HG03558 (cell line): ENCODE results near the gene CAV2.

ENCODE experiments used
- ATAC-seq: cut with Tn5 transposase; IDR thresholded peaks from one replicate; pipeline ENCODE4 v1.9.1; 2021; ENCODE audit warnings: moderate number of reproducible peaks; ENCODE audit not compliant: unreplicated experiment; ENCODE audit errors: extremely low read depth

Gene CAV2

DNA sequence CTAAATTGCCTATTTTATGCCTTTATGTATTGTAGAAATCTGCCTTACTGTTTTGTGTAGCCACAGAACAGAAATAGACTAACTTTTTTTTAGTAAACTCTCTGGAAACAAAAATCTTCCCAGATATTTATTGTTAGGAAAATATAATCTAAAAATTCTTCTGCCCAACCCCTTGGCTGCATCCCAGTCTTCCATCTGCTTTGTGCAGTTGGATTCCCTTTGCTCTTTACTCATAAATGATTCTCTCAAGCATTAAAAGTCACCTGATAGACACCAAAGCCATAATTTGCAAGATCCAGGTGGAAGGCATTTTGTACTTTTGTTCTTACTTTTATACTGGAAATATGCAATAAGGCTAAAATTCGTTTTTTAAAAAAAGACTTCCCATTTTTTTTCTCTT lies 6.1 kb upstream of the CAV2 start:
- no peak for ATAC-seq

DNA sequence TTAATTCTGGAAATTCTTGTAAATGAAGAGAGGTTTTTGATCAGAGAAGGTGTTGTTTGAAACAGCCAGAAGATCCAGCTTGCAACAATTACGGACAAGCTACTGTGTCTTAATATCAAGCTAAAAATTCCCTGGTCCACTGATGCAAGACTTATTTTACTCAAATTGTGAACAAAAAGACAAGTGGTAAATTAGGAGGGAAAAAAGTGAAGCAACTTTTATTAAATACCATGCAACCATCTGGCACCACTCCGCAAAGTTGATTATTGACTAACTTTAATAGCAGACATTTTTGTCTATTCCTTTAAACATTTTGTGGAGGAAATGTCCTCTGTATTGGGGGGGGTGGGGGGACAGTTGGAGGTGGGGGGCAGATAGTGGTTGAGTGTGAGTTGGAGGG lies 5.1 kb upstream of the CAV2 start:
- ATAC-seq = no peak

DNA sequence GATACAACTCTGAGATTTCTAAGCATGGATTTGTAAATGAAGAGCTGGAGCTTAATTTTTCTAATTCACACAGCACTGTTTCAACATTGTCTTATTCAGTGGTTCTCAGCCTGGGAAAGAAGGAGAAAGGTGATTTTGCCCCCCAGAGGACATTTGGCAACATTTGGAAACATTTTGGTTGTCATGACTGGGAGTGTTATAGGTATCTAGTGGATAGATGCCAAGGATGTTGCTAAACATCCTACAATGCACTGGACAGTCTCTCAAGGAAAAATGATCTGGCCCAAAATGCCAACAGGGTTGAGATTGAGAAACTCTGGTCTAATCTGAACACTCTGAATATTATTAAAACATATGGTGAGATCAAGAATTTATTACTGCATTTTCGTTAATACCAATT lies 3.8 kb upstream of the CAV2 start:
- no peak for ATAC-seq

DNA sequence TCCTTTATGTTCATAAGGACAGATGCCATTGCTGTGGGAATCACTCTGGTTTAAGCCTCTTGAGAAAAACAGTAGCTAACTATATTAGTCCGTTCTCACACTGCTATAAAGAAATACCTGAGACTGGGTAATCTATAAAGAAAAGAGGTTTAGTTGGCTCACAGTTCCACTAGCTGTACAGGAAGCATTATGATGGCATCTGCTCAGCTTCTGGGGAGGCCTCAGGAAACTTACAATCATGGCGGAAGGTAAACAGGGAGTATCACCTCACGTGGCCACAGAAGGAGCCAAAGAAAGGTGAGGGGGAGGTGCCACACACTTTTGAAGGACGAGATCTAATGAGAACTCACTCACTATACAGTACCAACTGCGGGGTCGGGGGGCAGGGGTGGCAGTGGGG lies 2.9 kb upstream of the CAV2 start:
- no peak for ATAC-seq

DNA sequence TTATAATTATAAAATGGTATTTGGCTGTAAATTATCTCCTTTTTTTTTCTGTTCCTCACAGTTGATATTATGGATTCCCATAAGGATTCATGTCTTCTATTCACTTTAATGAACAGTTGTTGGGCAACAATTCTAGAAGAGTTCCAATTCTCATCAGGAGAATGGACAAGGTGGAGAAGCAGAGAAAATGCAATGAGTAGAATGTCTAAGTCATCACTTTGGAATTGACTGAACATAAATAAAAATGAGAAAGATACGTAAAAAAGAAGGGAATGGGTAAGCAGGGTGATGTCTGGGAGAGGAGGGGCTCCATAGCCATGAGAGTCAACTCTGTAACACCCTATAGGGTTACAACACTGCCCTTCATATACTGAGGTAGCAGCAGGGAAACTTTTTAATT lies 1.8 kb upstream of the CAV2 start:
- no peak for ATAC-seq

DNA sequence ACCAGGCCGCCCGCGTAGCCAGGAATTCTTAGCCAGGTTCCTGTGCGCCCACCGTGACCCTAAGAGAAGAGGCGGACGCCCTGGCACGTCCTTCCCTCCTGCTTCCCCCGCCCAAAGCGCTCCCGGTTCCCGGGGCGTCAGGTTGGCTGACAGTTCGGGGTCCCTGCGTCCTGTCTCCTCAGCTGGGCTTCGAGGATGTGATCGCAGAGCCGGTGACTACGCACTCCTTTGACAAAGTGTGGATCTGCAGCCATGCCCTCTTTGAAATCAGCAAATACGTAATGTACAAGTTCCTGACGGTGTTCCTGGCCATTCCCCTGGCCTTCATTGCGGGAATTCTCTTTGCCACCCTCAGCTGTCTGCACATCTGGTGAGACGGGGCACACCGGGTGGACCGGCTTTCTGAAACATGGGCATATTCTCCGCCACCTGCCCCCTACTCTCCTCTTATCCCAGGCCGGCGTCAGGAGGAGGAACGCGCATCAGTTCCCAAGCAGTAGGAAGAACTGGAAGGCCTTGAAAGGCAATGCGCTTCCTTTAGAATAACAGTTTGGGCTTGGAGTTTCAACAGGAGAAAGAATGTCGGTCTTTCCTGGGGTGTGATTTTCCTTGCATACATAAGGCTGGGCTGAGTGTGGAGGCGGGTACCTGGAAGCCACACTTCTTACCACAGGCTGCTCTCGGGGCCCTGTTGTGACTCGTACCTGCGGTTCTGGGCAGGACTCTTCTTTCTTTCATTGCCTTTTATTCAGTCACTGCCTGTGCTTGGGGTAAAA lies 728 bp downstream of the CAV2 start:
- peak; percentile 58 for ATAC-seq

DNA sequence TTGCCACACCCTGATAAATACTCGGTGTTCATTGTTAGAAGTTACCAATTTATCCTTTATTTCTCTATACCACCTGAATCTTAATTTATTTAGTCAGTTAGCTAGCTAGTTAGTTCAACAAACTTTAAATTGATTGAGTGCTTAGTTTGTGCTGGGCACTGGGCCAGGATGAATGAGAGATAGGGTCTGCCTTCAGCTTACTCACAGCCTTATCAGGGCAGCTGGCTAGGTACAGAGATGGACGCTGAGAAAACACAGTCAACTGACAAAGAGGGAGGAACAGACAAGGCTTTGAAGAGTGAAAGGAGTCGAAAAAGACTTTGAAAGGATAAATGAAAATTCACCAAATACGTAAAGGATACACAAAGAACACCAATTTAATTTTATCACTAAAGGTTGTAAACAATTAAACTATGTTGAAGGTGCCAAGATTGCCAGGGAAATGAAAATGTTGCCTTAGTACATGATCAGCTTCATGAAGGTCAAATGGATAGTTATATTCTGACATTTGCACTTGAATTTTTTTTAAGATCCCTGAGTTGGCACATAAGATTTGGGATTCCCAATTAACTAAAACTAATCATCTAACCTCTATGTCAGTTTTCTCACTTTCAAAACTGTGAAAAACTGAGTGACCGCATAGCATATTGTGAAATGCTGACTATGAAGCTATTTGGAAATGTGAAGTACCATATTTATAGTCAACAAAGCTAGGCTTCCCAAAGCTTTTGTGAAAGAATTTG lies 2.1 kb downstream of the CAV2 start:
- no peak for ATAC-seq

DNA sequence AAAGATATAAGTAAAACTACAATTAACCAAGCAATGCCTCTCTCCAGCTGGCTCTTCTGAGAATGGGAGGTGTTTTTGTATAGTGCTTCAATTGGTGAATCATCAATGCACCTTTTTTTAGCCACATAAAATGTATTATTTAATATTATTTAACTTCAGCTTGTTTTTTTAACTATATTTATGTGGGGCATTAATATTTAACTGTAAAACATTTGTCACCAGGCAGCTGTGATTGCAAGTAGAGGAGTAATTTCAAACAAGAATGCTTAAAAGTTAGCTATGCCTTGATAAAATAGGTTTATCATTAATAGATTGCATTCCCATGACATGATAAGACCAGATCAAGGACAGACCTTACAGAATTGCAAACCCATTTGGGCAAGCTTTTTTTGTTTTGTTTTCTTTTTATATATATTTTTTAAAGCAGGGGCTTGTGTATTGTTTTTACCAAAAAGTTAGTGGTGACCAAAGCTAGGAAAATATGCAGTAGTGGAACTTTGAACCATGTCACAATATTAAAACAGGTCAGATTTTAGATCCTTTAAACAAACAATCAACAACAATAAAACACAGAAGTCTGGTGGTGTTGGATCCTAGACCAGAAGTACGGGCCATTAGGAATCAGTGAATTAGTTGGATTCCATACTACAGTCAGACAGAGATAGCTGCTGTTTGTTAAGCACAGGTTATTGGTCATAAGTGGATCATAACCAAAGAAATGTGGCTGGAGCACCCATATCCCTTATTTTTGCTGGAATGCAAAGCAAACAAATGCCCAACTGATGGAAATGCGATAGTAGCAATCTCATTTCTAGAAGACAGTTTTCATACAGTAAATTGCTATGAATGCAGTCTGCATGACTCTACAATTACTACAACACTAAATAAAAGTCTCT lies 2.9 kb downstream of the CAV2 start:
- ATAC-seq = no peak

DNA sequence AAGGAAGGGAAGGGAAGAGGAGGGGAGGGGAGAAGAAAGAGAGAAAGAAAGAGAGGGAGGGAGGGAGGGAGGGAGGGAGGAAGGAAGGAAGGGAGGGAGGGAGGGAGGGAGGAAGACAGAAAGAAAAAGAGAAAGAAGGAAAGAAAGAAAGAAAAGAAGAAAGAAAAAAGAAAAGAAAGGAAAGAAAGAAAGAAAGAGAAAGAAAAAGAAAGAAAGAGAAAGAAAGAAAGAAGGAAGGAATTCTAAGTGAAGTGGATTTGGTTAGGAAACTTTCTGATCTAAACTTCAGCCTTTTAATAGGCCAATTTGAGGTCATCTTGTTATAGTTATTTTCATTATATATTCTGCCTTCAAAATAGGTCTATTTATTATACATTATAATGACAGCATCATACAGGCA lies 4.3 kb downstream of the CAV2 start:
- no peak for ATAC-seq

DNA sequence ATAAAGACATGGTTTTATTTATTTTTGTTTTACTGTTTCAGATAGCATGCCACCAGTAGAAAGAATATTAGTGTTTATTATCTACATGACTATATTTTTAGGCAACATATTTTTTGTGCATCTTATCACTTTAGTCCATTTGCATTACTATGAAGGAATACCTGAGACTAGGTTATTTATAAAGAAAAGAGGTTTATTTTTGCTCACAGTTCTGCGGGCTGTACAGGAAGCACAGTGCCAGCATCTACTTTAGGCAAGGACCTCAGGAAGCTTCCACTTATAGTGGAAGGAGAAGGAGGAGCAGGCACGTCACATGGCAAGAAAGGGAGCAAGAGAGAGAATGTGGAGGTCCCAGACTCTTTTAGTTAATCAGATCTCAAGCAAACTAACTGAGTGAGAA lies 5.7 kb downstream of the CAV2 start:
- no peak for ATAC-seq

DNA sequence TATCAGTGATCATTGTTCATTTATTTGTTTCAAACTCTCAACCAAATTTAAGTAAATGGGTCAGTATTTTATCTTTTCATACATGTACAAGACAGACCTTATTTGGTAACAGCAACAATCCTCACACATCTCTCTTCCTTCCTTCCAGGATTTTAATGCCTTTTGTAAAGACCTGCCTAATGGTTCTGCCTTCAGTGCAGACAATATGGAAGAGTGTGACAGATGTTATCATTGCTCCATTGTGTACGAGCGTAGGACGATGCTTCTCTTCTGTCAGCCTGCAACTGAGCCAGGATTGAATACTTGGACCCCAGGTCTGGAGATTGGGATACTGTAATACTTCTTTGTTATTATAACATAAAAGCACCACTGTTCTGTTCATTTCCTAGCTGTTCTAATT lies 6.3 kb downstream of the CAV2 start:
- ATAC-seq = no peak

DNA sequence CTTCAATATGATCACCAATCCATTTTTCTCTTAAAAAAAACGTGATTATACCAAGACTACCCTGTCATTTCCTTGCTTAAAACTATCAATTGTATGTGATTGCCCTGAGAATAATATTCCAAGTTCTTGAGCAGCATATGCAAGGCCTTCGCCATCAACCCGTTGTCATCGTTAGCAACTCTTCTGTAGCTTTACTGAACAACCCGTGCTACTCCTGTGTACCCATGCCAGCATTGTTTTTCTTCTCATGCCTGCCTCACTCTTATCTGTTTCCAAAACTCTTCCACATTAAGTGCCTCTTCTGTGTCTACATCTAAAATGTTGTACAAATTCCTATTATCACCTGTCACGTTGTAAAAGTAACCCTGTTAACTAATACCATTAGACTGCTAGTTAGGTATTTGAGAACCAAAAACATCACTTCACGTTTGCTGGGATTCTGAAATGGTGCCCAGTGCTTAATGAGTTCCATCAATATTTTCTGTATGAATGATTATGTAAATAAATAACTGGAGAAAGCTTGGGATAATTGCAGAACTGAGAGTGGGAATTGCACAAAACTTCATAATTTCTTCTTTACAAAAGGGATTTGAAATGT lies 10.5 kb downstream of the CAV2 start:
- no peak for ATAC-seq

DNA sequence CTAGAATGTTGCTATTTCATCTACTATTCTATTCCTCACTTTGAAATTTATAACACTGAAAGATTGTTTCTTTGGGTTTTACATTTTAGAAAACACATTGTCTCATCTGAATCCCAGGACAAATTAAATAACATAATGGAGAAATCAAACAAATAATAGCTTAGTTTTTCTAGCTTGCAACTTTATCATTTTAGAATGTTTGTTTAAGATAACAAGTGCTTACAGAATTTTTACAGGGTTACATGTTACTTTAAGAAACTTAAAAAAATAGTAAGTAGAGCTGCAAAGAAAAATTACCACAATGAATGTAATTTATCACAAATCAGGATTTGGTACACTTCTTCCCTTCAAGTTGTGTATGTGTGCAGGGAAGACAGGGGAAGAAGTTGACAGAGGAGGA lies 11.3 kb downstream of the CAV2 start:
- no peak for ATAC-seq

DNA sequence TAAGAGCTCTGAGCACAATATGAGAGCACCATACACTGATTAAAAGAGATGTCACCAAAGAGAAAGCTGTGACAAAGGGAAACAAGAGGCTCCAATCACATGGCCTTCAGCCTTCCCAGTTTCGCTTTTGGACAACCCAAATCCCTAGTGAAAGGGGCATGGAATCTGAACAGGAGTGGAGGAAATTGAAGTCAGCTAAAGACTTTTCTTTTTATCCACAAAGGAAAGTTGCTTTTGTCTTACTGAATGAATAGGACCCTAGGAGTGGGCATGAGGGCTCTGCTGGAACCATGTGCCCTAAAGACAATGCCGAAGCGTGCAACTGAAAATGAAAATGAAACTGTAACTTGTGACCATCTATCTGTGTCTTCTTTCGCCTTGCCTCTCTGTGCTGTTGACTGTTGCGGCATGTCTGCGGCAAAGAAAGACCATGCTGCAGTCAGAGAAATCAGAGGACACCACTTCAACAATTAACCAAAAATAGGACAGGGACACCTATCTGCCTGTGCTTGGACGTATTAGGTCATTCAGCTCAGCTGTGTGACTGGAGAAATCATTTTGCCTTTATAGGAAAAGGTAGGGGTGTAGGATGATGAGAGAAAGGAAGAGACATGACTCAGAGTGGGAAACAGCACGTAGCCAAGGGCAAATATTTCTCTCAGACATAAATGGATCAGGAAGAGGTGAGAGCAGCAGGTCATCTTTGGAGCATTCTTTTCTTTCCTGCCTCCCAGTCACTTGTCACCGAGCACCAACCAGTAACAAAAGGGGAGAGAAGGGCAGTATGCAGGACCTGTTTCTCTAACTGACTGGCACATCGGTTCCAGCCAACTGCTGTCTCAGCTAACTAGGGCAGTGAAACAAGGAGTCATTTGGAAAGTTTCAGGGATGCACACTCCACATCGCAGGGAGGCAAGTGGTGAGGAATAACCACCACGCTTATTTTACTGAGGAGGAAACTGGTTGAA lies 12.3 kb downstream of the CAV2 start:
- peak; percentile 95 for ATAC-seq

DNA sequence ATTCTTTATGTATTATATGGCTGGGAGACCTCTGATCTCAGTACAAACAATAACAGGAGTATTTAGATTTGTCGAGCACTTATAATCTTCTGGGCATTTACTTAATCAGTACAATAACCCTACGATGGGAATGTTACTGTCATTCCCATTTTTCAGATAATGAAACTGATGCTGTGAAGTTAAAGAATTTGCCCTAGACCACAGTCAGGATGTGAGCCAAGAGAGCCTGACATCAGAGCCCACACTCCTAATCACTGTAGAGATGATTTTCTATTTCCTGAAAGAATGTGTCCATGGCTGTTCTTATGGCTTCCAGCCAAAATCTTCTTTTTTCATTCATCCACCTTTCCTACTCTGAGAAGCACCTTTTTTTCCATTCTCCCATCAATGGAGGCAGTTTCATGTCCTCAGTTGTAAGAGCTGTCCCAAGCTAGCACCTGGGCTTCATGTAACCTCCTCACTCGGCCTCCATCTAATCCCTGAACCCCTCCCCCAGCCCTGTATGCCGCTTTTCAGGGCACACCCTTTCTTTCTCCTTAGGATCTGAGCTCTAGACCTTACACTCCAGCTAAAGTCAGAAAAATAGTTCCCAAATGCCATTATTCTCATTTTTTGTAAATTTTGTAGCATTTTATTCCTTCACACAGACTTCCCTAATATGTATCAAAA lies 13.1 kb downstream of the CAV2 start:
- no peak for ATAC-seq

DNA sequence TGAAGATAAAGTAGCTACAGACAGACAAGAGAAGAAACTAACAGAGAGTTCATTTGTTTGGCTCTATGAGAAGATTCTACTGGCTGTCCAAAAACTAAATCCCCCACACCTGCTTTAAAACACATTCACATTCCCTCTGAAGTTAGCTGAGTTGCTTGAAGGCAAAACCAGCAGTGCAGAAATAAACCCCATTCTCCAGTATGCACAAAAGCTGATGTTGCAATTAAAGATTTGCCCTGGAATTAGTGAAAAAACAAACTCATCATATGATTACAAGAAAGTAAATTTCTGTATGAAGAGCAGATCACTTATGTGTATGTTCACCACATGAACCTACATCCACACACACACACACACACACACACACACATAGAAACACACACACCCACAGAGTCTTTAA lies 16.0 kb downstream of the CAV2 start:
- ATAC-seq = no peak

DNA sequence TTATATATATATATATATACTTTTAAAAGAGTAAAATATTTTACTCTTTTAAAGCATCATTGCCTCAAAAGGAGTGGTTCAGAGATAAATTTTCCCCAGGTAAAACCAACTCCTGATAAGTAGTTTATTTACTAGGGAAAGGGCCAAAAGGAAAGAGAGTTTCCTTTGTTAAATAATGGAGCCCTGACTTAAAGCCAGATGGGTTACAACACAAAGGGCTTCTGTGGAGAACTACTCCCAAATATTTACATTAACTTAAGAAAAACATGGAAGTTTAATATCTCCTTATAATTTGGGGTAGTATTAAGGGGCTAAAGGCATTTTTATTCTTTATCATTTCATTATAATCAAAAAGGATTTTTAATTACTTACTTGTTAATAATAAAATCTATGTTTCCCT lies 16.8 kb downstream of the CAV2 start:
- ATAC-seq = no peak

DNA sequence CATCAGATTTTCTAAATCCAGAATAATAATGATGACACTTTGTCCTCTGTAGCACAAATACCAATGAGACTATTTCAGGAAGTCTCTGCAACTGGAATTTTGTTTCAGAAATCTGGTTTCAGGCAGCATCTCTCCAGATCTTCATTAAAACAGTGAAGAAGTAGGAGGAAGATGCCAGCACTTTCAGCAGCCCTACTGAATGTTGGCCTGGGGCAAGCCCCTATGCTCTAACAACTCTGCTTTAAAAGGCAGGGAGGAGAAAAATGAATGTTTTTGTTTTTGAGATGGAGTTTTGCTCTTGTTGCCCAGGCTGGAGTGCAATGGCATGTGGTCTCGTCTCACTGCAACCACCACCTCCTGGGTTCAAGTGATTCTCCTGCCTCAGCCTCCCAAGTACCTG lies 18.1 kb downstream of the CAV2 start:
- ATAC-seq = no peak

DNA sequence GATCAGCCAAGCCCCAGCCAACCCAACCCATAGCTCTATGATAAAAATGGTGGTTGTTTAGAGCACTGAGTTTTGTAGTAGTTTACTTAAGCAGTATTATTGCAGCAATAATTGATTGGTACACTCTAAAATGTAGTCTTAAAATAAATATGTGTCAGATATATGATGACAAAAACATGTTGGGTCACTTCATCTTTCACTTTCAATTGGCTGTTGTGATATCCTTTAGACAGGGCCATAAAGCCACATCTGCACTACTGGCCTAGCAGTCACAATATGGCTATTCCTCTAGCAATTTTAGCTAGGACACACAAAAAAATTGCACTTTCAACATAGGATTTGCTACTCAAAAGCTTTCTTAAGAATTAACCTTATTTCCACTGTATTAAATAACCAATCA lies 19.4 kb downstream of the CAV2 start:
- ATAC-seq = no peak
